HepG2 (cell line): Measurements from ENCODE around the gene SPTAN1. TPM values are rescaled to one million over a fixed set of nuclear protein-coding genes. Genes with fewer than 3 reads are reported as not detected.

Experiments used
- CCDC6 ChIP-seq: sonication (generic); formaldehyde crosslinking; IDR thresholded peaks from 2 replicates; pipeline ENCODE4 v1.8.1; 2022; ENCODE audit warnings: mild to moderate bottlenecking, missing genetic modification reagents, moderate library complexity
- EED ChIP-seq: sonication (generic); formaldehyde crosslinking; IDR thresholded peaks from 2 replicates; pipeline ENCODE4 v1.5.0; 2020; ENCODE audit warnings: mild to moderate bottlenecking, missing genetic modification reagents
- IKZF1 ChIP-seq: fragments of 450-650 bp; IDR thresholded peaks from 2 replicates; pipeline ENCODE4 v1.7.1; 2016
- NCOA1 ChIP-seq: sonication (generic); formaldehyde crosslinking; IDR thresholded peaks from 2 replicates; pipeline ENCODE4 v1.9.0; 2021; ENCODE audit warnings: missing genetic modification reagents
- PAX8 ChIP-seq: sonication (generic); formaldehyde crosslinking; IDR thresholded peaks from 2 replicates; pipeline ENCODE4 v1.8.0; 2022; ENCODE audit warnings: mild to moderate bottlenecking, missing genetic modification reagents, borderline replicate concordance
- PPARG ChIP-seq: conservative IDR thresholded peaks from 2 replicates; pipeline ENCODE4 v1.6.1; 2016; ENCODE audit warnings: missing biosample characterization, missing genetic modification reagents
- REXO4 ChIP-seq: sonication (generic); formaldehyde crosslinking; IDR thresholded peaks from 2 replicates; pipeline ENCODE4 v1.8.0; 2022; ENCODE audit warnings: missing genetic modification reagents, mild to moderate bottlenecking, borderline replicate concordance
- SOX5 ChIP-seq: IDR thresholded peaks from 2 replicates; pipeline ENCODE4 v1.6.1; 2016; ENCODE audit warnings: borderline replicate concordance
- ZKSCAN1 ChIP-seq: fragments of 150-350 bp; IDR thresholded peaks from 2 replicates; pipeline ENCODE4 v1.6.1; 2014; ENCODE audit warnings: low read length
- ZNF101 ChIP-seq: sonication (generic); formaldehyde crosslinking; IDR thresholded peaks from 2 replicates; pipeline ENCODE4 v1.4.0; 2020; ENCODE audit warnings: mild to moderate bottlenecking, low read depth, missing genetic modification reagents, borderline replicate concordance
- ZNF335 ChIP-seq: sonication (generic); formaldehyde crosslinking; IDR thresholded peaks from 2 replicates; pipeline ENCODE4 v1.4.0; 2020; ENCODE audit warnings: missing genetic modification reagents
- ZNF367 ChIP-seq: sonication (generic); formaldehyde crosslinking; IDR thresholded peaks from 2 replicates; pipeline ENCODE4 v1.4.0; 2020; ENCODE audit warnings: missing genetic modification reagents, borderline replicate concordance
- ZNF432 ChIP-seq: sonication (generic); formaldehyde crosslinking; IDR thresholded peaks from 2 replicates; pipeline ENCODE4 v1.5.0; 2020; ENCODE audit warnings: missing genetic modification reagents, mild to moderate bottlenecking, borderline replicate concordance
- ZNF552 ChIP-seq: sonication (generic); formaldehyde crosslinking; IDR thresholded peaks from 2 replicates; pipeline ENCODE4 v1.9.0; 2022; ENCODE audit warnings: missing genetic modification reagents, mild to moderate bottlenecking, borderline replicate concordance
- ZNF605 ChIP-seq: sonication (generic); formaldehyde crosslinking; IDR thresholded peaks from 2 replicates; pipeline ENCODE4 v1.8.0; 2022; ENCODE audit warnings: mild to moderate bottlenecking, missing genetic modification reagents
- ZNF672 ChIP-seq: sonication (generic); formaldehyde crosslinking; IDR thresholded peaks from 2 replicates; pipeline ENCODE4 v1.8.1; 2022; ENCODE audit warnings: missing genetic modification reagents
- ZNF724P ChIP-seq: sonication (generic); formaldehyde crosslinking; IDR thresholded peaks from 2 replicates; pipeline ENCODE4 v1.8.0; 2022; ENCODE audit warnings: missing genetic modification reagents, borderline replicate concordance
- ZNF782 ChIP-seq: sonication (generic); formaldehyde crosslinking; IDR thresholded peaks from 2 replicates; pipeline ENCODE4 v1.4.0; 2020; ENCODE audit warnings: missing genetic modification reagents, mild to moderate bottlenecking, borderline replicate concordance
- ZNF891 ChIP-seq: sonication (generic); formaldehyde crosslinking; IDR thresholded peaks from 2 replicates; pipeline ENCODE4 v1.5.0; 2020; ENCODE audit warnings: mild to moderate bottlenecking, missing genetic modification reagents
- ZSCAN22 ChIP-seq: sonication (generic); formaldehyde crosslinking; IDR thresholded peaks from 2 replicates; pipeline ENCODE4 v1.4.0; 2020; ENCODE audit warnings: mild to moderate bottlenecking, missing genetic modification reagents
- polyA plus RNA-seq, 8 experiments: library from polyadenylated mRNA; depleted of rRNA in 3 of 8; stranded (reverse) in 7 of 8; unstranded in 1 of 8; fragments of >200 nt; fragmentation: Illumina TruSeq in 4 of 8; extraction: Trizol in 4 of 8; gene quantifications; 2 replicates each; pipeline versions ENCODE4 v1.2.1 to v1.2.3, GENCODE V29; 2011 to 2016; ENCODE audit warnings: low read depth in 4 of 8, missing spikeins in 1 of 8, mixed read lengths in 1 of 8; ENCODE audit not compliant: insufficient read depth in 1 of 8
- total RNA-seq, 5 experiments: library from RNA; depleted of rRNA; stranded (reverse); fragments of >200 nt; fragmentation: Illumina TruSeq; extraction: Trizol; gene quantifications; 2 replicates each; pipeline ENCODE4 v1.2.3, GENCODE V29; 2016; ENCODE audit warnings: low read depth in 1 of 5
- TF ChIP-seq, protein P1 (sequence below): sonication (generic); formaldehyde crosslinking; IDR thresholded peaks from 2 replicates; pipeline ENCODE4 v1.4.0; 2020; ENCODE audit warnings: mild to moderate bottlenecking, missing genetic modification reagents
- TF ChIP-seq, protein P2 (sequence below): sonication (generic); formaldehyde crosslinking; IDR thresholded peaks from 2 replicates; pipeline ENCODE4 v1.5.0; 2020; ENCODE audit warnings: mild to moderate bottlenecking, missing genetic modification reagents
- TF ChIP-seq, protein P3 (sequence below): sonication (generic); formaldehyde crosslinking; IDR thresholded peaks from 2 replicates; pipeline ENCODE4 v1.8.1; 2023; ENCODE audit warnings: mild to moderate bottlenecking, missing genetic modification reagents, borderline replicate concordance
- TF ChIP-seq, protein P4 (sequence below): sonication (generic); formaldehyde crosslinking; IDR thresholded peaks from 2 replicates; pipeline ENCODE4 v1.8.1; 2022; ENCODE audit warnings: low read depth, mild to moderate bottlenecking, missing genetic modification reagents

SPTAN1 gene
- total and polyA plus RNA-seq, 2 of the 13 experiments (the other 11 are each of a cell fraction or from before 2014, with no cell fraction given) = 106 to 111 TPM

DNA sequence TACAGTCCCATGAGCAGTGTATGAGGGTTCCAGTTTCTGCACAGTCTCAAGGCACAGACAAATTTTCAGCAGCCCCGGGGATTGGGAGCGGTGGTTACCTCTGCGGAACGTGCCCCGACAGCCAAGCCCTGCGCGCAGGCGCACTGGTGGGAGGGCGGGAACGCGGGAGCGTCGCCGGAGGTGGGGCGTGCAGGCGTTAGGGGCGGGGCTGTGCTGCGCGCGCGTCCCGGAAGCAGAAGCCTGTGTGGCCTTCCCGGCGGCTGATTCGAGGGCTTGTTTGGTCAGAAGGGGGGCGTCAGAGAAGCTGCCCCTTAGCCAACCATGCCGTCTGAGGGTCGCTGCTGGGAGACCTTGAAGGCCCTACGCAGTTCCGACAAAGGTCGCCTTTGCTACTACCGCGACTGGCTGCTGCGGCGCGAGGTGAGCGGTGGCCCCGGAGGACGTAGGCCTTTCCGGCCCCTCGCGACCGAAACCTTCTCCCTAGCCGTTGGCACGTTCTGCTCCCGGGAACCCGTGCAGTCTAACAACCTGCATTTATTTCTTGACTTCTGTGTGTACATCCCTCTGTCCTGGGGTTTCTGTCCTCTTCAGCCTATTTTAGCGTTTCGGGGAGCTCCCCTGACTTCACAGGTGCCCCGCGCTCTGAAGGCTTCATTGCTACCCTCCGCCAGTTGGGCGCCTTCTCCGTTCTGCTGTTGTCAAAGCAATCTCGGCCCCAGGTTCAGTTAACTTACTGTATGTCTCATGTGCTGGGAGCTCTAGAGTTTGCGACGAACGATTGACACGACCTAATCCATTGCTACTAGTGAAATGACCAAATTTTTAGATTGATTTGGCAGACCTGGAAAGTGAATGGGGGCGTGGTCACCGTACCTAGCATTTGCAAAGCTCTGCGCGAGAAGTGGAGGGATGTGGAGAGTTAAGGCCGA lies 47.6 kb upstream of the SPTAN1 start, which contains the start of gene GLE1 (continued):
- TF ChIP-seq ZSCAN22 (CRISPR knock-in tag) (no peak), NCOA1 (CRISPR knock-in tag) (peak; percentile 53), CCDC6 (CRISPR knock-in tag) (peak; percentile 56; the same call in 1 of the 2 replicates), ZNF605 (CRISPR knock-in tag) (peak; percentile 73), PAX8 (CRISPR knock-in tag) (peak; percentile 46; the same call in 1 of the 2 replicates), ZNF782 (no peak), ZNF432 (CRISPR knock-in tag) (no peak), ZKSCAN1 (no peak), ZNF672 (CRISPR knock-in tag) (no peak), ZNF552 (CRISPR knock-in tag) (peak; percentile 41; the same call in 1 of the 2 replicates), ZNF724P (CRISPR knock-in tag) (no peak), IKZF1 (no peak), REXO4 (0 out of 2 replicates have a peak, but pooled peaks have one; percentile 42), ZNF367 (no peak), EED (CRISPR knock-in tag) (peak; percentile 91), PPARG (CRISPR knock-in tag) (no peak), ZNF335 (CRISPR knock-in tag) (no peak), ZNF891 (CRISPR knock-in tag) (peak; percentile 56; the same call in 1 of the 2 replicates), ZNF101 (CRISPR knock-in tag) (0 out of 2 replicates have a peak, but pooled peaks have one; percentile 4), SOX5 (CRISPR knock-in tag) (peak; percentile 36; the same call in 1 of the 2 replicates)
- TF ChIP-seq, protein P1, sequence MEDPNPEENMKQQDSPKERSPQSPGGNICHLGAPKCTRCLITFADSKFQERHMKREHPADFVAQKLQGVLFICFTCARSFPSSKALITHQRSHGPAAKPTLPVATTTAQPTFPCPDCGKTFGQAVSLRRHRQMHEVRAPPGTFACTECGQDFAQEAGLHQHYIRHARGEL (CRISPR knock-in tag) = no peak
- TF ChIP-seq, protein P2, sequence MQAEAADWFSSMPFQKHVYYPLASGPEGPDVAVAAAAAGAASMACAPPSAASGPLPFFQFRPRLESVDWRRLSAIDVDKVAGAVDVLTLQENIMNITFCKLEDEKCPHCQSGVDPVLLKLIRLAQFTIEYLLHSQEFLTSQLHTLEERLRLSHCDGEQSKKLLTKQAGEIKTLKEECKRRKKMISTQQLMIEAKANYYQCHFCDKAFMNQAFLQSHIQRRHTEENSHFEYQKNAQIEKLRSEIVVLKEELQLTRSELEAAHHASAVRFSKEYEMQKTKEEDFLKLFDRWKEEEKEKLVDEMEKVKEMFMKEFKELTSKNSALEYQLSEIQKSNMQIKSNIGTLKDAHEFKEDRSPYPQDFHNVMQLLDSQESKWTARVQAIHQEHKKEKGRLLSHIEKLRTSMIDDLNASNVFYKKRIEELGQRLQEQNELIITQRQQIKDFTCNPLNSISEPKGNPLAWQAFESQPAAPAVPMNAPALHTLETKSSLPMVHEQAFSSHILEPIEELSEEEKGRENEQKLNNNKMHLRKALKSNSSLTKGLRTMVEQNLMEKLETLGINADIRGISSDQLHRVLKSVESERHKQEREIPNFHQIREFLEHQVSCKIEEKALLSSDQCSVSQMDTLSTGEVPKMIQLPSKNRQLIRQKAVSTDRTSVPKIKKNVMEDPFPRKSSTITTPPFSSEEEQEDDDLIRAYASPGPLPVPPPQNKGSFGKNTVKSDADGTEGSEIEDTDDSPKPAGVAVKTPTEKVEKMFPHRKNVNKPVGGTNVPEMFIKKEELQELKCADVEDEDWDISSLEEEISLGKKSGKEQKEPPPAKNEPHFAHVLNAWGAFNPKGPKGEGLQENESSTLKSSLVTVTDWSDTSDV = no peak
- TF ChIP-seq, protein P3, sequence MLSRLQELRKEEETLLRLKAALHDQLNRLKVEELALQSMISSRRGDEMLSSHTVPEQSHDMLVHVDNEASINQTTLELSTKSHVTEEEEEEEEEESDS (CRISPR knock-in tag) = peak; percentile 52; the same call in 1 of the 2 replicates
- TF ChIP-seq, protein P4, sequence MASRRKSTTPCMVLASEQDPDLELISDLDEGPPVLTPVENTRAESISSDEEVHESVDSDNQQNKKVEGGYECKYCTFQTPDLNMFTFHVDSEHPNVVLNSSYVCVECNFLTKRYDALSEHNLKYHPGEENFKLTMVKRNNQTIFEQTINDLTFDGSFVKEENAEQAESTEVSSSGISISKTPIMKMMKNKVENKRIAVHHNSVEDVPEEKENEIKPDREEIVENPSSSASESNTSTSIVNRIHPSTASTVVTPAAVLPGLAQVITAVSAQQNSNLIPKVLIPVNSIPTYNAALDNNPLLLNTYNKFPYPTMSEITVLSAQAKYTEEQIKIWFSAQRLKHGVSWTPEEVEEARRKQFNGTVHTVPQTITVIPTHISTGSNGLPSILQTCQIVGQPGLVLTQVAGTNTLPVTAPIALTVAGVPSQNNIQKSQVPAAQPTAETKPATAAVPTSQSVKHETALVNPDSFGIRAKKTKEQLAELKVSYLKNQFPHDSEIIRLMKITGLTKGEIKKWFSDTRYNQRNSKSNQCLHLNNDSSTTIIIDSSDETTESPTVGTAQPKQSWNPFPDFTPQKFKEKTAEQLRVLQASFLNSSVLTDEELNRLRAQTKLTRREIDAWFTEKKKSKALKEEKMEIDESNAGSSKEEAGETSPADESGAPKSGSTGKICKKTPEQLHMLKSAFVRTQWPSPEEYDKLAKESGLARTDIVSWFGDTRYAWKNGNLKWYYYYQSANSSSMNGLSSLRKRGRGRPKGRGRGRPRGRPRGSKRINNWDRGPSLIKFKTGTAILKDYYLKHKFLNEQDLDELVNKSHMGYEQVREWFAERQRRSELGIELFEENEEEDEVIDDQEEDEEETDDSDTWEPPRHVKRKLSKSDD (CRISPR knock-in tag) = 0 out of 2 replicates have a peak, but pooled peaks have one; percentile 40
